ENCODE data around the gene ATP13A4.

ATP13A4 gene, protein sequence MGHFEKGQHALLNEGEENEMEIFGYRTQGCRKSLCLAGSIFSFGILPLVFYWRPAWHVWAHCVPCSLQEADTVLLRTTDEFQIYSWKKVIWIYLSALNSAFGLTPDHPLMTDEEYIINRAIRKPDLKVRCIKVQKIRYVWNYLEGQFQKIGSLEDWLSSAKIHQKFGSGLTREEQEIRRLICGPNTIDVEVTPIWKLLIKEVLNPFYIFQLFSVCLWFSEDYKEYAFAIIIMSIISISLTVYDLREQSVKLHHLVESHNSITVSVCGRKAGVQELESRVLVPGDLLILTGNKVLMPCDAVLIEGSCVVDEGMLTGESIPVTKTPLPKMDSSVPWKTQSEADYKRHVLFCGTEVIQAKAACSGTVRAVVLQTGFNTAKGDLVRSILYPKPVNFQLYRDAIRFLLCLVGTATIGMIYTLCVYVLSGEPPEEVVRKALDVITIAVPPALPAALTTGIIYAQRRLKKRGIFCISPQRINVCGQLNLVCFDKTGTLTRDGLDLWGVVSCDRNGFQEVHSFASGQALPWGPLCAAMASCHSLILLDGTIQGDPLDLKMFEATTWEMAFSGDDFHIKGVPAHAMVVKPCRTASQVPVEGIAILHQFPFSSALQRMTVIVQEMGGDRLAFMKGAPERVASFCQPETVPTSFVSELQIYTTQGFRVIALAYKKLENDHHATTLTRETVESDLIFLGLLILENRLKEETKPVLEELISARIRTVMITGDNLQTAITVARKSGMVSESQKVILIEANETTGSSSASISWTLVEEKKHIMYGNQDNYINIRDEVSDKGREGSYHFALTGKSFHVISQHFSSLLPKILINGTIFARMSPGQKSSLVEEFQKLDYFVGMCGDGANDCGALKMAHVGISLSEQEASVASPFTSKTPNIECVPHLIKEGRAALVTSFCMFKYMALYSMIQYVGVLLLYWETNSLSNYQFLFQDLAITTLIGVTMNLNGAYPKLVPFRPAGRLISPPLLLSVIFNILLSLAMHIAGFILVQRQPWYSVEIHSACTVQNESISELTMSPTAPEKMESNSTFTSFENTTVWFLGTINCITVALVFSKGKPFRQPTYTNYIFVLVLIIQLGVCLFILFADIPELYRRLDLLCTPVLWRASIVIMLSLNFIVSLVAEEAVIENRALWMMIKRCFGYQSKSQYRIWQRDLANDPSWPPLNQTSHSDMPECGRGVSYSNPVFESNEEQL

DNA sequence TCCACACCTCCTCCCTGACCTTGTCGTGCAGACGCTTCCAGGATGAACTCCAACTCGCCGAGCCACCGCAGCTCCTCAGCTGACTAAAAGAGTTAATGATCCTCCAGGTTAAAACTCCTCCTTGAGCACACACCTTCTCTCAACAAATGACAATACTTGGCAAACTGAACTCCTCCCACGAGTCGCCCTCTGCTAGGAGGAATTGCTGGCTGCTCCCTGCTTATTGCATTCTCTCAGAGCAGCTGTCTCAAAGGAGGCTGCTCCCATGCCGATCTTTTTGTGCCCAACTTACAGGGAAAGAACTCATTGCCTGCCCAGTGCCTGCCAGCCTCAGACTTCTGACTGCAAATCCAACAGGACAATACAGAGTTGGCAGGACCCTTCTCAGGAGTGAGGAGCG is at the start of gene ATP13A4:
Gene ATP13A4 (minus strand): TSS at position 85 of the 400 bp plus-strand sequence. CDS start 96 bp downstream, outside the sequence.
- no peak for DNase-seq (ENCODE audit: low spot score)

DNA sequence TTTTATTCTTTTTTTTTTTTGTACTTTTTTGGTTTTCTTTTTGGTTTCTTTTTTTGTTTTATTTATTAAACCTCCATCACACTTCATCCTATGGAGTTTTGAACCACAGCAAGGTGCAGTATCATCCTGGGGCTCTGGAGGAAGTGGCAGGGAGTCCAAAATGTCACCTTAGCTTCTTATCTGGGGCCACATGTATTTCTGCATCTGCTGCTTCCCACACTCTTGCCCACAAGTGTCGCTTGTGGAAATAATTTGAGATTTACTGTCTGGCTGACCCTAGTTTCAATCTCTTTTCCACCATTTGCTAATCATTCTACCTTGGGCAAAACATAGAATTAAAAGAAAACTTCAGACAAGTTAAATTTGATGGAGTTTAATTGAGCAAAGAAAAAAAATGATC is 44.7 kb upstream of the ATP13A4 start:
- no peak for DNase-seq (ENCODE audit: low spot score)

DNA sequence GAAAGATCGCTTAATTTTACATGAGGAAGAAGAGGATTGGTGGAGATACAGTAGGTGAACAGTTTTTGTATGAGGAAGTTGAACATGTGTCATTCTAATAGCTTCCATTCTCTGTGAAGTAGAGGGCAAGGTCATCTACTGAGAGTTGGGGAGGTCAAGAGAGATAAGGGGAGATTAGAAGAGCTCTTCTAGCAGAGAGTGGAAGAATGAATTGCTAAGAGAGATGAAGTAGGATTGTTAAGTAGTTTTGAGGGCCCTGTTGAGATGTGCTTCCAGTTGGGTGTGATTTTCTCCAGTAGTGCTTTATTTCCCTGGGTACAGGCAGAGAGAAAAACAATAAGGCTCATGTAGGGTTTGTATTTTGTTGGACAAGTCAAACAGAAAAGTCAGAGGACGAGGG is 43.5 kb upstream of the ATP13A4 start:
- no peak for DNase-seq (ENCODE audit: low spot score)

DNA sequence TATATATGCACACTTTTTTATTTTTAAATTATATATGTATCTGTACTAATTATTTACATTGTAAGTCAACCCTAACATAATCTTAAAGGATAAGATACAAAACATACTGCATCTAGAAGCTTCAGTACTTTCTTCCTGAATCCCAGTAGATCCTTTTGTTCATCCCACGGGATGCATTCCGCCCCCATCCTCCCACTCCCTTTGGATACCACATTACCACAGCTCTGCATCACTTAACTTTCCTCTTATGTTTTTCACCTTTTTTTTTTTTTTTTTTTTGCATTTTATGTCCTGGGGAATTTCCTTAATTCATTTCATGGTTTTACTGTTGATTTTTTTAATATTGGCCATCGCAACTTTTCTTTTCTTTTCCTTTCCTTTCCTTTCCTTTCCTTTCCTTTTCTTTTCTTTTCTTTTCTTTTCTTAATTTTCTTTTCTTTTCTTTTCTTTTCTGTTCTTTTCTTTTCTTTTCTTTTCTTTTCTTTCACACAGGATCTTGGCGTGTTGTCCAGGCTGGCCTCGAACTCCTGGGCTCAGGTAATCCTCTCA is 41.3 kb upstream of the ATP13A4 start:
- DNase-seq (ENCODE audit: low spot score) = no peak

DNA sequence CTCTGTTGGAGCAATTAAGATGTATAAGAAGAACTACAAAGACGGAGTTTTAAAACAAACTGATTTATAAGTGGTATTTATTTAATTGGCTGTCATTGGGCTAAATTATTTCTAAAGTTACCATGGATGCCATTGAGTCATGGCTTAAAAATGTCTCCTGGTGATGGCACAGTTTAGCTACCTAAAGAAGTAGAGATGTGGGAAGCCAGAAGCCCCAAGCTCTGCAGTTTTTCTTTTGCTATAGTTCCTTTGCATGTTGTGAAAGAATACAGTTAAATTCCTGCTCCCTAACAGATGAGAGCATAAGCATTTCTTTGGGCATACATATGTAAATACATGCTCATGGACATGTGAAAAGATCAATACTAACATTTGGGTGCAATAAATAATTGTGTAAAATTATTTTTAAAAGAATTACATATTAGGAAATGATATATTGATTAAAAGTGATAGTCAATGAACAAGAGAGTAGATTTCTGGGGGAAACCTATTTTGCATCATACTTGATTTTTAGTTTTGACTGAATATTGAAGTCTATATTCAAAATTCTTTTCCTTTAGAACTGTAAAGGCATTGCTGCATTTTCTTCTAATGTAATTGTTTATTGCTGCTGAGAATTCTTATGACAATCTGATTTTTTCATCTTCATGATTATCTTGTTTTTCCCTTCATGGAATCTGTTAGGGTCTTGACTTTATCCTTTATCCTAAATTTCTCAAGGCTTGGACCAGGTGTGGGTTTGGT is 40.4 kb upstream of the ATP13A4 start:
- no peak for DNase-seq (ENCODE audit: low spot score)

DNA sequence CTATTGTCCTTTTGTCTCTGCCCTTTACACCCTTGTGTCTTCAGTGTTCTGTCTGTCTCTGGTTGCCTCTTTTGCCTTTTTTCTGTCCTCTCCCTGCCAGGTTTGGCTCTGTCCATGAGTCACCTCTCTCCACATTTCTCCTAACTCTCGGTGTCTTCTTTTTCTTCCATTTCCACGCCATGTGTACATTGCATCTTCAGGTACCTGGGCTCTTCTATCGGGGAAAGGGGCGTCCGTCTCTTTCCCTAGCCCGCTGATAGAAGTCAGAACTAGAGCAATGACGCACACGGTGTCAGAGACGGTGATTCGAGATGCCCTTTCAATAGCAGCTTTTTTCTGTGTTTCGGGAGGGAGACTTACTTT is 39.0 kb upstream of the ATP13A4 start:
- DNase-seq (ENCODE audit: low spot score) = peak; percentile 35

DNA sequence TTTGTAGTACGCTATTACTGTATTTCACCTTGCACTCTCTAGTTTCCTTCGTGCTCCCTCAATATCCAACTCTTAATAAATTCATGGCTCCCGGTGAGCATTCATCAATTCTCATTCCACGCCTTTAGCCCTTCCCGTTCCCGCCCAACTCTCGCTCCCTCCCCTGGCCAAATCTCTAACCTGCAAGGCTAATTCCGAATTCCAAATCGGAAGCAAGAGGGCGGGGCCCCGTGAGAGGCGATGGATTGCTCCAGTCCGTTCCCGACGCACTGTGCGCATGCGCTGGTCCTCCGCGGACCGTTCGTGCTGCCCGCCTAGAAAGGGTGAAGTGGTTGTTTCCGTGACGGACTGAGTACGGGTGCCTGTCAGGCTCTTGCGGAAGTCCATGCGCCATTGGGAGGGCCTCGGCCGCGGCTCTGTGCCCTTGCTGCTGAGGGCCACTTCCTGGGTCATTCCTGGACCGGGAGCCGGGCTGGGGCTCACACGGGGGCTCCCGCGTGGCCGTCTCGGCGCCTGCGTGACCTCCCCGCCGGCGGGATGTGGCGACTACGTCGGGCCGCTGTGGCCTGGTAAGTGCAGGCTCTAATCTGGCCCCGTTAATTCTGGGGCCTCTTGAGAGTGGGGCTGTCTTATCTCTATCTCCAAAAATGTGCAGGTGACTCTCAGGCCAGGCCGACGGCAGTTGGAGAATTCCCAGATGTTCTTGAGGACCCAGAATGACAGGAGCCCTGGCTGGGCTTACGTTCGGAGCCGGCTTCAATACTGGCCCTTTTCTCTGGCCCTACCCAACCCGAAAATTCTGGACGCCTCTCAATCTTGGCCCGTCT is 38.4 kb upstream of the ATP13A4 start, which contains the start of gene OPA1:
Gene OPA1 (plus strand): TSS at position 368 of the 827 bp plus-strand sequence. CDS start 170 bp downstream, at position 538.
- DNase-seq (ENCODE audit: low spot score) = peak; percentile 99

DNA sequence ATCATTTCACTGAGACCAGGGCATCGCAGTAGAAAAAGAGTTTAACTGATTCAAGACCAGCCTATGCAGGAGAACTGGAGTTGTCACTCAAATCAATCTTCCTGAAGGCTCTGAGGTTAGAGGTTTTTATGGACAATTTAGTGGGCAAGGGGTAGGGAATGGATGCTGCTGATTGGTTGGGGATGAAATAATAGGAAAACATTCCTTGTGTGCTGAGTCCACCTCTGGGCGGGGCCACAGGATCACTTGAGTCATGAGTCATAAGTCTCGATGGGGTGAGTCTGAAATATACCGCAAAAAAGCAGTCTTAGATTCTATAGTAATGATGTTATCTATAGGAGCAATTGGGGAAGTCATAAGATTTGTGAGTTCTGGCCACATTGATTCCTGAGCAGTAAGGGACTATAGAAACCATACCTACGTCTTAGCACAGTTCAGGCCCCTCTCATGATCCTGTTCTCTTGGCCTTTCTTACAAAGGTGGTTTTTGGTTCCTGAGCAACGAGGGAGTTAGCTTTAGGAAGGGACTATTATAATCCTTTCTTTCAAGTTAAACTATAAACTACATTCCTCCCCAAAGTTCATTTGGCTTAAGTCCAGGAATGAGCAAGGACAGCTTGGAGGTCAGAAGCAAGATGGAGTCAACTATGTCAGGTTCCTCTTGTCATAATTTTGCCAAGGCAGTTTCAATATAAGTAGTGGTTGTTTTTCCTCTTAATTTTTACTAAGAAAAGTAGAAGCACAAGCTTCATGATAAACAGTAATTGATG is 35.6 kb upstream of the ATP13A4 start:
- peak; percentile 67 for DNase-seq (ENCODE audit: low spot score)

DNA sequence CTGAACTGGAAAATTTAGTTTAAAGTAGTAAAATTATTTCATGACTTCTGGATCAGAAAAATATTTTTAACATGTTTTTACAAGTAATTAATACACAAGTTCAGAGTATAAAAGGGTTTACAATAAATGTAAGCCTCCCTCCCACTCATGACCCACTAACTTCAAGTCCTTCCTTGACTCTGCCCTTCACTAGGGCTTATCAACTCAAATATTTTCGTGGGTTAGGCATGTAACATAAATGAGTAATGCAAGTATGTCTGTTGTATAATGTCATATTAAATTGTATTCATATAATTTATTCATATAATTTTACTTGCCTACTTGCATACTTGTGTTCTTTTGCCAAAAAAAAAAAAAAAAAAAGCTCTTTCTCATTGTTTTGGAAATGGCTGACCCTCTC is 34.9 kb upstream of the ATP13A4 start:
- DNase-seq (ENCODE audit: low spot score) = no peak

DNA sequence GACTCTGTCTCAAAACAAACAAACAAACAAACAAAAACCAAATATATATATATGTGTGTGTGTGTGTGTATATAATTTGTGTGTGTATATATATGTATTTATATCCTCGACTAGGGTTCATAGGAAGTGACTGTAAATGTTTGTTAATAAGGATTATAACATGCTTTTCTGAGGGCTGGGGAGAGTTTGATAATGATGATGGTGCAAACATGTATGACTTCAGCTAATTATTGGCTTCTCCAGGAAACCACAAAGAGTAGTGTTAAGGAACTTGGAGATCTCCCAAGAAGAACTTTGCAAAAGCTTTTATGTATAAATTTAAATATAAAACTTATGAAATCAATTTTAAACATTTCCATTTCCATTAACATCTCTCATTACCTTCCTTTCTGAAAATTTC is 34.4 kb upstream of the ATP13A4 start:
- DNase-seq (ENCODE audit: low spot score) = no peak

DNA sequence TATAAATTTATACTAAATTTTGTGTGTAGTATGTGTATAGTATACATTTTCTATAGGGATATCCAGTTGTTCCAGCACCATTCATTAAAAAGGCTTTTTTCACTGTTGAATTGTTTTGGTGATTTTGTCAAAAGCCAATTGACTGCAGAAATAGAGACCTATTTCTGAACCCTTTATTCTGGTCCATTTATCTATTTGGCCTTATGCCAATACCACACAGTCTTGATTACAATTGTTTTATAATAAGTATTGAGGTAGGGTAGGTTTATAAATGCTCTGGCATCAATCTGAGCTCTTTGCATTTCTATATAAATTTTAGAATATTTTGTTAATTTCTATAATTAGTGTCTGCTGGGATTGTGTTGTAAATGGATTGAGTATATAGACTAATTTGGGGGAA is 31.8 kb upstream of the ATP13A4 start:
- no peak for DNase-seq (ENCODE audit: low spot score)

DNA sequence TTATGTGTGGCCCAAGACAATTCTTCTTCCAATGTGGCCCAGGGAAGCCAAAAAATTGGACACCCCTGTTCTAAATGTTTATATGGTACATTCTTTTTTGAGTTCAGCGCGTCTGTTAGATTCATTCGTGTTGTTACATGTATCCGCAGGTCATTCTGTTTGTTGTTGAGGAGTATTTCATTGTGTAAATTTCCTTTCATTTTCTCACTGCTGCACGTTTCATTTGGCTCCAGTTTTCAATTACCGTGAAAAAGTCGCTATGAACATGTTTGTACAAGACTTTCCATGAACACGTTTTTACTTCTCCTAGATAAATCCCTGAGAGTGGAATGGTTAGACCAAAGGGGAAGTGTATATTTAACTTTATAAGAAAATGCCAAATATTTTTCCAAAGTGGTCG is 30.8 kb upstream of the ATP13A4 start:
- DNase-seq (ENCODE audit: low spot score) = no peak

DNA sequence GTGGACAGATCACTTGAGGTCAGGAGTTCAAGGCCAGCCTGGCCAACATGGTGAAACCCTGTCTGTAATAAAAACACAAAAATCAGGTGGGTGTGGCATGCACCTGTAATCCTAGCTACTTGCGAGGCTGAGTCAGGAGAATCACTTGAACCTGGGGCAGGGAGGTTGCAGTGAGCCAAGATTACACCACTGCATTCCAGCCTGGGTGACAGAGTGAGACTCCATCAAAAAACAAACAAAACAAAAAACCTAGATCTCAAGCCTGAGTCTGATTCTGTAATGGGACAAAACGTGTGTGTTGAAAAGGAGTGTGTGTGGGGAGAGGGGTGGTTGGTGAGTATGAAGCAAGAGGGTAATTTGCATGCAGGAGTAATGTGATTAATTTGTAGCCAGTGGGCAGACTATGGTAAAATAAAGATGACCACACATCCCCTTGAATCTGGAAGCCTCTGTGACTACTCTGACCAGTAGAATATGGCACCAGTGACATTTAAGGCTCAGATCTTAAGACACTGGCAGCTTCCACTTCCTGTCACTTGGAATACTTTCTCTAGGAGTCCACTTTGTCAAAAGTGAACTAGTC is 19.9 kb upstream of the ATP13A4 start:
- DNase-seq (ENCODE audit: low spot score) = no peak

DNA sequence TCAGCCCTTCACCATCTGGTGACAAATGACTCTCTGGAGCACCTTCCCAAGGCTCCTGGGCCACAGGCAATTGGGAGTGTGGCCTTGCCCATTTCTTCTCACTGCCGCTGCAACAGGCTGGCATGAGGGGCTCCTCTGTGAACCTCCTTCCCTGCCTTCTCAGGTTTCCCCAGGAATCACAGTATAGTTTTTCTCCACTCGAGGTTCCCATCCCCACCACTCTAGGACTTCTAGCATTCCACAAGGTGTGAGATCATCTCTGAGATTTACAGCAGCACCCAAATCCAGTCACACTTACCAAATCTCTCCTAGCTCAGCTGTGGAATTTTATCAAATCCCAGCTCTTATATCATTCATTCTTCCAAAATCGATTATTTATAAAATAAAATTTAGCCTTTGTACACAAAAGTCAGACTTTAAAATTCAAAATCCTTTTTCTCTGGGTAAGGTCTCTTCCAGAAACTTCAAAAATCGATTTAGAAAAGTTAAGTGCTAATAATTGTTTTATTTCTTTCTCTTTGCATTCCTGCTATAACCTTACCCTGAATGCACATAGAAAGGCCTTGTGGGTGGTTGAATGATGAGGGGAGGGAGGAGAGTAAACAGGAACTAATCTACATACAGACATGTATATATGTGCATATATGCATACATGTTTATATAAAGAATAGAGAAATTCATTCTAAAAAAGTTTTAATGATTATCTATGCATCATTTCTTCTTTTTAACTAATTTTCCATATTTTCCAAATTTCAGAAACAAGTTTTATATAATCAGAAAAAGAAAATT is 18.9 kb upstream of the ATP13A4 start:
- no peak for DNase-seq (ENCODE audit: low spot score)

DNA sequence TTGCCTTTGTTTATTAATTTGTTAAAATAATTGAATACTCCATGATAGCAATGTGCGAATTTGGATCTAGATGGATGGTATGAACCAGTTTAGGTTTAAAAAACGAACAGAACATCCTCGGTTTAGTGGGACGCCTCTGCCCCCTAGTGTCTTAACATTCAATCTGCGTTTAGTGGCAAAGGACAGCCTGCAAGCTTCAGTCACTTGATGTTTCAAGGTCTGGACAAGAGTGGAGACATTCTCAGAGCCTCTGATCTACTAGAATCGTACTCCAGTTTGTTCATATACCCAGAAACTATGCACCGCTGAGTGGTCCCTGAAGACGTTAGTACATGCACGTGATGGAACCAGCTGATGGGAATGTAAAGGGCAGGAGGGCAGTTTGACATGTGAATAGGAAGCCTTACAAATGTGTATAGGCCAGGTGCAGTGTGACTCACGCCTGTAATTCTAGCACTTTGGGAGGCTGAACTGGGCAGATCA is 17.8 kb upstream of the ATP13A4 start:
- peak; percentile 75 for DNase-seq (ENCODE audit: low spot score)

DNA sequence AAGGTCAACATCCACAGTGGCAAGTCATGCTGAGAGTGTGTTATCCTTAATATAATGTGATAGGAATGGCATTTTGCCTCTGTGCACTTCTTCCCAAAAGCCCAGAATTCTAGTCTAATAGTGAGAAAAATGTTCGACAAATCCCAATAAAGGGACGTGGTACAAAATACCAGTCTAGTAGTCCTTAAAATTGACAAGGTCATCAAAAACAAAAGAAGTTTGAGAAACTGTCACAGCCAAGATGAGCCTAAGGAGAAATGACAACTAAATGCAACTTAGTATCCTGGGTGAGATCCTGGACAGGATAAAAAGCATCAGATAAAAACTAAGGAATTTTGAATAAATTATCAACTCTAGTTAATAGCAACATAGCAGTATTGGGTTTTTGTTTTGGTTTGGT is 14.4 kb upstream of the ATP13A4 start:
- DNase-seq (ENCODE audit: low spot score) = no peak

DNA sequence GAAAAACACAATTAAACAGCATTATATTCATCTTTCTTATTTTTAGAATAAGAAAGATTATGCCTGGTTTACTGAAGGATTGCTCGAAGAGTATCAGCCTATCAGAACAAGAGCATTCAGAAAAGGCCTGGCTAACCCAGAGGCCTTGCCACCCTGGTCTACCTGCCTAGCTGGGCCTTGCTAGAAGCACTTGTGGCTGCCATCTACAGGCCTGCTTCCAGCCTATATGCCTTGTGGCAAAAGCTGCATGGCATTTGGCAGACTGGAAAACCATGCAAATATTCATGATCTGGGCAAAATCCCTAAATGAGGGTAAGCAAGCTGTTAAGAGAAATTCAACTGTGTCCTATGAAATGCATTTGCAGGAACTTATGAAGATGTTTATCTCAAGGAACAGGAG is 9.3 kb upstream of the ATP13A4 start:
- DNase-seq (ENCODE audit: low spot score) = peak; percentile 43

DNA sequence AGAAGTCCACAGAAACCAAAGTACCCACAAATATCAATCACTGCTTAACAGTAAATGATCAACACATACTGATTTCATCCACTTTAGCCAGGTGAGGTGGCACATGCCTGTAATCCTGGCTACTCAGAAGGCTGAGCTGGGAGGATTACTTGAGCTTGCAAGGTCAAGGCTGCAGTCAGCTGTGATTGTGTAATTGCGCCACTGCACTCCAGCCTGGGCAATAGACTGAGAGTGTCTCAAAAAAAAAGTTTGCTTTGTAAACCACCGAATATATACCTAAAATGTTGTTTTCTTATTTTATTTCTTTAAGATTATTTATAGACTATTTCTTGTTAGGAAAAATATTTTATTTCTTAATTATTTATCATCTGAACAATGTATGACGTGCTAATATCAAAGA is 8.7 kb upstream of the ATP13A4 start:
- DNase-seq (ENCODE audit: low spot score) = no peak
